OCI-LY1 (cell line): ENCODE data around the gene PDE9A.

Source experiments
- H2AFZ ChIP-seq: fragments of 200-600 bp; sonication (generic), shearing (Covaris generic); 2 replicates; pipeline ENCODE4 v1.6.0; 2014; ENCODE audit warnings: antibody characterized with exemption, mild to moderate bottlenecking, low read length
- H3F3A ChIP-seq: fragments of 200-600 bp; sonication (generic), shearing (Covaris generic); 2 replicates; pipeline ENCODE4 v1.6.0; 2014; ENCODE audit warnings: mild to moderate bottlenecking, antibody characterized with exemption, low read length, moderate library complexity; ENCODE audit not compliant: insufficient read depth
- H3K27ac ChIP-seq: fragments of 200-600 bp; sonication (generic); 2 replicates; pipeline ENCODE4 v1.5.1; 2014; ENCODE audit warnings: low read length, mixed run types, mild to moderate bottlenecking, low read depth; ENCODE audit not compliant: poor library complexity, severe bottlenecking
- H3K27me3 ChIP-seq: fragments of 200-600 bp; sonication (generic); 2 replicates; pipeline ENCODE4 v1.6.0; 2014; ENCODE audit warnings: antibody characterized with exemption, mild to moderate bottlenecking, low read length, moderate library complexity; ENCODE audit not compliant: insufficient read depth
- H3K36me3 ChIP-seq: fragments of 200-600 bp; sonication (generic); 2 replicates; pipeline ENCODE4 v1.6.1; 2014; ENCODE audit warnings: mild to moderate bottlenecking, antibody characterized with exemption, low read length, moderate library complexity, mixed read lengths; ENCODE audit not compliant: insufficient read depth
- H3K4me1 ChIP-seq: fragments of 200-600 bp; sonication (generic); 2 replicates; pipeline ENCODE4 v1.5.1; 2014; ENCODE audit warnings: mild to moderate bottlenecking, low read length, moderate library complexity; ENCODE audit not compliant: insufficient read depth, severe bottlenecking
- H3K4me2 ChIP-seq: fragments of 200-600 bp; sonication (generic), shearing (Covaris generic); 2 replicates; pipeline ENCODE4 v1.6.1; 2014; ENCODE audit warnings: low read length
- H3K4me3 ChIP-seq: fragments of 200-600 bp; sonication (generic); 2 replicates; pipeline ENCODE4 v1.5.1; 2014; ENCODE audit warnings: low read length, low read depth, mild to moderate bottlenecking, mixed read lengths; ENCODE audit not compliant: poor library complexity, severe bottlenecking
- H3K79me2 ChIP-seq: fragments of 200-600 bp; shearing (Covaris generic); 2 replicates; pipeline ENCODE4 v1.6.1; 2016; ENCODE audit warnings: mixed run types, low read length, mixed read lengths; ENCODE audit not compliant: insufficient read depth
- H3K9ac ChIP-seq: fragments of 200-600 bp; sonication (generic), shearing (Covaris generic); 2 replicates; pipeline ENCODE4 v1.6.1; 2014; ENCODE audit warnings: mild to moderate bottlenecking, low read length, mixed read lengths
- H3K9me2 ChIP-seq: fragments of 200-600 bp; sonication (generic), shearing (Covaris generic); 2 replicates; pipeline ENCODE4 v1.6.1; 2014; ENCODE audit warnings: low read depth, mild to moderate bottlenecking, low read length, mixed read lengths
- H3K9me3 ChIP-seq: fragments of 200-600 bp; shearing (Covaris generic); 2 replicates; pipeline ENCODE4 v1.6.1; 2014; ENCODE audit warnings: low read length, mixed read lengths
- H4K20me1 ChIP-seq: fragments of 200-600 bp; sonication (generic), shearing (Covaris generic); 2 replicates; pipeline ENCODE4 v1.6.0; 2016; ENCODE audit warnings: mild to moderate bottlenecking, low read length; ENCODE audit not compliant: insufficient read depth
- CTCF ChIP-seq: fragments of 200-600 bp; sonication (generic), shearing (Covaris generic); IDR thresholded peaks from 2 replicates; pipeline ENCODE4 v1.5.1; 2017; ENCODE audit warnings: mild to moderate bottlenecking, antibody characterized with exemption, low read length, moderate library complexity, mixed read lengths
- EZH2 ChIP-seq: fragments of 200-600 bp; sonication (generic), shearing (Covaris generic); IDR thresholded peaks from 2 replicates; pipeline ENCODE4 v1.8.0; 2017; ENCODE audit warnings: borderline replicate concordance, mixed run types, mild to moderate bottlenecking, antibody characterized with exemption, low read length, moderate library complexity, mixed read lengths

The PDE9A gene

GRCh38 chr21:42691901-42692559 lies 38.6 kb downstream of the PDE9A start:
- no peaks in the 10 kb centered on the region; the same call in 1 of the 2 replicates for H3K27me3 ChIP-seq
- no peaks in the 10 kb centered on the region for H3K79me2 ChIP-seq
- H3K27ac ChIP-seq: no peak overlapping the region

GRCh38 chr21:42692688-42693087 lies 39.3 kb downstream of the PDE9A start:
- H3K36me3 ChIP-seq: no peaks in the 10 kb centered on the region
- no peaks in the 10 kb centered on the region for H4K20me1 ChIP-seq
- no peak overlapping the region for H3K4me3 ChIP-seq
- H3K9ac ChIP-seq: no peak overlapping the region
- TF ChIP-seq CTCF (no peak), EZH2 (no peak)
- no peaks in the 10 kb centered on the region for H3F3A ChIP-seq
- no peak overlapping the region for H2AFZ ChIP-seq
- no peaks in the 10 kb centered on the region; the same call in 1 of the 2 replicates for H3K27me3 ChIP-seq
- H3K4me2 ChIP-seq: no peak overlapping the region
- no peak overlapping the region for H3K27ac ChIP-seq
- H3K4me1 ChIP-seq: no peaks in the 10 kb centered on the region
- H3K9me3 ChIP-seq: no peaks in the 10 kb centered on the region
- H3K79me2 ChIP-seq: no peaks in the 10 kb centered on the region
- no peaks in the 10 kb centered on the region for H3K9me2 ChIP-seq

More at GRCh38 chr21:42691901-42692559, 38.6 kb downstream of the PDE9A start:
- H3K9ac ChIP-seq: no peak overlapping the region
- TF ChIP-seq CTCF (no peak), EZH2 (no peak)
- H3K4me2 ChIP-seq: no peak overlapping the region
- H3F3A ChIP-seq: no peaks in the 10 kb centered on the region
- no peaks in the 10 kb centered on the region for H3K9me2 ChIP-seq
- no peak overlapping the region for H2AFZ ChIP-seq
- H4K20me1 ChIP-seq: no peaks in the 10 kb centered on the region
- H3K9me3 ChIP-seq: no peaks in the 10 kb centered on the region
- H3K36me3 ChIP-seq: no peaks in the 10 kb centered on the region
- H3K4me3 ChIP-seq: no peak overlapping the region
- H3K4me1 ChIP-seq: no peaks in the 10 kb centered on the region

- Histone ChIP-seq H4K20me1 (no peaks in the 10 kb centered on the region), H2AFZ (no peak overlapping the region), H3K27ac (no peak overlapping the region), H3K4me3 (no peak overlapping the region), H3F3A (no peaks in the 10 kb centered on the region), H3K79me2 (no peaks in the 10 kb centered on the region), H3K36me3 (no peaks in the 10 kb centered on the region), H3K4me2 (no peak overlapping the region), H3K9me3 (no peaks in the 10 kb centered on the region), H3K9me2 (no peaks in the 10 kb centered on the region), H3K27me3 (no peaks in the 10 kb centered on the region; the same call in 1 of the 2 replicates), H3K9ac (no peak overlapping the region), H3K4me1 (no peaks in the 10 kb centered on the region)
- no peak for TF ChIP-seq EZH2
- TF ChIP-seq CTCF: no peak
Observed at GRCh38 chr21:42694751-42695696, 41.6 kb downstream of the PDE9A start.
